RWPE2 (cell line): ENCODE results near the gene BRINP3.
A peak's percentile ranks its signal among the peaks of the same experiment; 100 is the strongest.

Experiments
- ATAC-seq: fragments of 200-7000 bp; cut with Tn5 transposase; 3 replicates; pipeline ENCODE4 v1.9.1; 2021; ENCODE audit warnings: low read depth
- DNase-seq: peaks from one replicate; pipeline ENCODE4 v3.0.0-alpha.2; 2020; ENCODE audit warnings: low spot score
- H3K27ac ChIP-seq: fragments of 450-650 bp; 2 replicates; pipeline ENCODE4 v1.5.1; 2017; ENCODE audit warnings: mild to moderate bottlenecking; ENCODE audit not compliant: poor library complexity, severe bottlenecking
- H3K27me3 ChIP-seq: fragments of 250-450 bp; sonication (Bioruptor Pico); 2 replicates; pipeline ENCODE4 v1.5.1; 2021; ENCODE audit warnings: mild to moderate bottlenecking, moderate library complexity; ENCODE audit not compliant: insufficient read depth, poor library complexity, severe bottlenecking
- H3K36me3 ChIP-seq: fragments of 250-450 bp; sonication (Bioruptor Pico); 2 replicates; pipeline ENCODE4 v1.5.1; 2020; ENCODE audit warnings: low read depth, mild to moderate bottlenecking, moderate library complexity
- H3K4me1 ChIP-seq: fragments of 250-450 bp; sonication (Bioruptor Pico); 2 replicates; pipeline ENCODE4 v1.5.1; 2021; ENCODE audit warnings: mild to moderate bottlenecking, moderate library complexity; ENCODE audit not compliant: insufficient read depth, poor library complexity, severe bottlenecking
- H3K4me3 ChIP-seq: fragments of 250-450 bp; sonication (Bioruptor Pico); 2 replicates; pipeline ENCODE4 v1.5.1; 2021; ENCODE audit warnings: mild to moderate bottlenecking, moderate library complexity; ENCODE audit not compliant: severe bottlenecking
- H3K9me3 ChIP-seq: fragments of 250-450 bp; sonication (Bioruptor Pico); 2 replicates; pipeline ENCODE4 v1.5.1; 2021; ENCODE audit warnings: mild to moderate bottlenecking, moderate library complexity; ENCODE audit not compliant: severe bottlenecking
- CTCF ChIP-seq: fragments of 450-650 bp; IDR thresholded peaks from one replicate; pipeline ENCODE4 v1.5.1; 2017; ENCODE audit warnings: mild to moderate bottlenecking, moderate library complexity; ENCODE audit not compliant: poor library complexity, severe bottlenecking

BRINP3 gene

GRCh38 chr1:190098756-190099155 is 378.9 kb downstream of the BRINP3 start:
- no peak overlapping the region for H3K4me3 ChIP-seq
- no peaks in the 10 kb centered on the region for H3K9me3 ChIP-seq
- no peak for TF ChIP-seq CTCF
- no peaks in the 10 kb centered on the region for H3K36me3 ChIP-seq
- H3K4me1 ChIP-seq: no peaks in the 10 kb centered on the region
- H3K27ac ChIP-seq: no peak overlapping the region
- DNase-seq: peak; percentile 38
- no peak for ATAC-seq
- H3K27me3 ChIP-seq: peaks cover 3% of the 10 kb centered on the region

GRCh38 chr1:190098107-190098506 is 379.6 kb downstream of the BRINP3 start:
- Histone ChIP-seq H3K4me1 (no peaks in the 10 kb centered on the region), H3K27ac (no peak overlapping the region), H3K4me3 (no peak overlapping the region), H3K27me3 (peaks cover 2% of the 10 kb centered on the region), H3K36me3 (no peaks in the 10 kb centered on the region), H3K9me3 (no peaks in the 10 kb centered on the region)
- no peak for DNase-seq
- no peak for TF ChIP-seq CTCF
- ATAC-seq: no peak

- no peak for ATAC-seq
- no peak for DNase-seq
- Histone ChIP-seq H3K36me3 (no peaks in the 10 kb centered on the region), H3K4me1 (no peaks in the 10 kb centered on the region), H3K4me3 (no peak overlapping the region), H3K27me3 (peaks cover 3% of the 10 kb centered on the region), H3K9me3 (no peaks in the 10 kb centered on the region), H3K27ac (no peak overlapping the region)
- TF ChIP-seq CTCF: no peak
Observed at GRCh38 chr1:190095596-190095995, 382.1 kb downstream of the BRINP3 start.

GRCh38 chr1:190084552-190084951 is 393.1 kb downstream of the BRINP3 start:
- no peaks in the 10 kb centered on the region for H3K9me3 ChIP-seq

More at GRCh38 chr1:190084552-190084951, 393.1 kb downstream of the BRINP3 start:
- peak; percentile 35 for TF ChIP-seq CTCF
- ATAC-seq: no peak
- Histone ChIP-seq H3K27me3 (no peaks in the 10 kb centered on the region), H3K4me1 (no peaks in the 10 kb centered on the region), H3K4me3 (no peak overlapping the region), H3K36me3 (no peaks in the 10 kb centered on the region), H3K27ac (no peak overlapping the region)
- no peak for DNase-seq
